GM21447 (cell line): ENCODE results near the gene RFPL1.
"Not testable (repeated sequence)": the region's sequence is repeated elsewhere in the genome, so short reads cannot be mapped to it uniquely, and the experiment has no call there.

Experiments
- ATAC-seq: cut with Tn5 transposase; IDR thresholded peaks from one replicate; pipeline ENCODE4 v1.9.1; 2021; ENCODE audit not compliant: unreplicated experiment

Gene RFPL1

GRCh38 chr22:29477723-29478318 lies 39.4 kb downstream of the RFPL1 start:
- ATAC-seq: no peak

- ATAC-seq: no peak
These were observed 40.2 kb downstream of the RFPL1 start for GRCh38 chr22:29478326-29479276.

GRCh38 chr22:29479417-29480261 lies 41.3 kb downstream of the RFPL1 start, which contains the start of gene NEFH:
TSS of gene NEFH (plus strand) at chr22:29480218. CDS start at chr22:29480263, 45 bp downstream.
- ATAC-seq: no peak

GRCh38 chr22:29480262-29480511 lies 41.8 kb downstream of the RFPL1 start:
- no peak for ATAC-seq

GRCh38 chr22:29480512-29481264 lies 42.3 kb downstream of the RFPL1 start:
- ATAC-seq: no peak

- ATAC-seq: no peak
These were observed 43.0 kb downstream of the RFPL1 start for GRCh38 chr22:29481265-29482000.

- ATAC-seq: no peak
These were observed 43.9 kb downstream of the RFPL1 start for GRCh38 chr22:29482253-29482652.

DNA sequence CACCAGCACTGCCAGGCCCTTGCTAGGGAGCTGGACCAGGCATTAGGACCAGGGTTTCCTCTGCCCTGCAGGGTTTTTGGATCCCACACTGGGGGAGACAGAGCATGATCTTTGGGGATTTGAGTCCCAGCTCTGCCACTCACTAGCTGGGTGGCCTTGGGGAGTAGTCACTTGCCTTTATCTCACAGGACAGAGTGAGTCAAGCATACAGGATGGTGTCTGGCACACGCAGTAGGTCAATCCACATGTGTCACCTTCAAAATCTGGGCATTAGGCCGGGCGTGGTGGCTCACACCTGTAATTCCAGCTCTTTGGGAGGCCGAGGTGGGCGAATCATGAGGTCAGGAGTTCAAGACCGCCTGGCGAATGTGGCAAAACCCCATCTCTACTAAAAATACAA lies 44.3 kb downstream of the RFPL1 start:
- no peak for ATAC-seq

DNA sequence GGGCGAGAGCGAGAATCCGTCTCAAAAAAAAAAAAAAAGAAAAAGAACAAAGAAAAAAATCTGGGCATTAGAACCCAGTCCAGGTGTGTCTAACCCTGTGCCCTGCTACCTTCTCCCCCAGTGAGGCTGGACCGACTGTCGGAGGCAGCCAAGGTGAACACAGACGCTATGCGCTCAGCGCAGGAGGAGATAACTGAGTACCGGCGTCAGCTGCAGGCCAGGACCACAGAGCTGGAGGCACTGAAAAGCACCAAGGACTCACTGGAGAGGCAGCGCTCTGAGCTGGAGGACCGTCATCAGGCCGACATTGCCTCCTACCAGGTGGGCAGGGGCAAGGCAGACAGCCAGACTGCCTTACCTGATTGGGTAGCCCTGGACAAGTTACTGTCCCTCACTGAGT lies 44.9 kb downstream of the RFPL1 start:
- no peak for ATAC-seq

DNA sequence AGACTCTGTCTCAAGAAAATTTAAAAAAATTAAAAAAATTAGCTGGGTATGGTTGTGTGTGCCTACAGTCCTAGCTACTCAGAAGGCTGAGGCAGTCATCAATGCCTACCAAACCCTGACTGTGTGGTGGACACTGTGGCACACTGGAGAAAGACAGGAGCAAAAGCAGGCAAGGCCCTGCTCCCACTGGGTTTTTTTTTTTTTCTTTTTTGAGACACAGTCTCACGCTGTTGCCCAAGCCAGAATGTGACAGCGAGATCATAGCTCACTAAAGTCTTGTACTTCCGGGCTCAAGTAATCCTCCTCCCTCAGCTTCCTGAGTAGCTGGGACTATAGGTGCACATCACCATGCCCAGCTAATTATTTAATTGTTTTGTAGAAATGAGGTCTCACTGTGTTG lies 46.3 kb downstream of the RFPL1 start:
- no peak for ATAC-seq

DNA sequence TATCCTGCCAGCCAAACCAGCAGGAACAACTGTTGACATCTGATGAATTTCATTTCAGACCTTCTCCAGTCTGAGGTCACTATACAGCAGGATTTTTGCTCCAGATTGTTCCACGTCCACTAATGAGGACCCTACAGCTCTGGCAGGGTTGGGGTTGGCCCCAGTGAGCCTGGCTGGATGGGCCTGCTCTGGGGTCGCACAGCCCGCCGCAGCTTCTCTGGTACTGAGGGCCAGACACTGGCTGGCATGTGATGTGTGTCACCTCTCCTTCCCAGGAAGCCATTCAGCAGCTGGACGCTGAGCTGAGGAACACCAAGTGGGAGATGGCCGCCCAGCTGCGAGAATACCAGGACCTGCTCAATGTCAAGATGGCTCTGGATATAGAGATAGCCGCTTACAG lies 47.1 kb downstream of the RFPL1 start:
- ATAC-seq: no peak

- no peak for ATAC-seq
These were observed 49.1 kb downstream of the RFPL1 start for GRCh38 chr22:29487426-29487986.

- not testable (repeated sequence) for ATAC-seq
These were observed 50.9 kb downstream of the RFPL1 start for GRCh38 chr22:29489127-29489780.

- no peak for ATAC-seq
These were observed 52.6 kb downstream of the RFPL1 start for GRCh38 chr22:29491012-29491411.
